K562 (cell line): ENCODE results near the gene GCDH. TPM values are rescaled to one million over a fixed set of nuclear protein-coding genes. Genes with fewer than 3 reads are reported as not detected.

Source experiments
- CREB1 ChIP-seq, 2 experiments: sonication (generic) in 1 of 2; formaldehyde crosslinking in 1 of 2; IDR thresholded peaks; 2 replicates each; pipeline versions ENCODE4 v1.6.1 to v1.8.0; 2012 to 2022; ENCODE audit warnings: inconsistent platforms in 1 of 2, mild to moderate bottlenecking in 1 of 2, missing genetic modification reagents in 1 of 2, moderate library complexity in 1 of 2
- JUN ChIP-seq, 2 experiments: sonication (generic) in 1 of 2; formaldehyde crosslinking in 1 of 2; IDR thresholded peaks; 2 replicates each; pipeline versions ENCODE4 v1.6.1 to v1.8.0; 2012 to 2022; ENCODE audit warnings: borderline replicate concordance in 2 of 2, mild to moderate bottlenecking in 2 of 2, improper control_type of control experiment in 1 of 2, low read depth in 1 of 2, low read length in 1 of 2, missing genetic modification reagents in 1 of 2
- KAT7 ChIP-seq: sonication (generic); formaldehyde crosslinking; IDR thresholded peaks from 2 replicates; pipeline ENCODE4 v1.8.0; 2022; ENCODE audit warnings: missing genetic modification reagents, mild to moderate bottlenecking, borderline replicate concordance
- MEF2A ChIP-seq: IDR thresholded peaks from 2 replicates; pipeline ENCODE4 v1.6.1; 2011; ENCODE audit warnings: low read depth, mild to moderate bottlenecking, low read length, moderate library complexity; ENCODE audit not compliant: control insufficient read depth
- NFE2 ChIP-seq: IDR thresholded peaks from 2 replicates; pipeline ENCODE4 v1.6.1; 2014; ENCODE audit warnings: antibody characterized with exemption, low read depth
- TRIM28 ChIP-seq: fragments of 450-650 bp; IDR thresholded peaks from 2 replicates; pipeline ENCODE4 v1.6.1; 2017
- ZNF316 ChIP-seq: fragments of 450-650 bp; IDR thresholded peaks from 2 replicates; pipeline ENCODE4 v1.6.1; 2016
- polyA plus RNA-seq, 8 experiments: library from polyadenylated mRNA; depleted of rRNA in 4 of 8; stranded (reverse) in 5 of 8; unstranded in 3 of 8; fragments of >200 nt; fragmentation: Nextera tagmentation in 2 of 8; fragmentation: Illumina TruSeq in 1 of 8; extraction: Ambion mirVana in 2 of 8; extraction: Trizol in 1 of 8; gene quantifications; 2 replicates each; pipeline versions ENCODE4 v1.2.1 to v1.2.3, GENCODE V29; 2011 to 2014; ENCODE audit warnings: inconsistent platforms in 1 of 8, missing spikeins in 1 of 8
- total RNA-seq, 7 experiments: library from RNA; depleted of rRNA in 6 of 7; stranded (reverse); fragments of >200 nt in 6 of 7; fragmentation: Illumina TruSeq in 2 of 7; extraction: Trizol in 2 of 7; gene quantifications; 2 replicates each; pipeline versions ENCODE4 v1.2.1 to v1.2.3, GENCODE V29; 2011 to 2021; ENCODE audit warnings: low replicate concordance in 1 of 7
- TF ChIP-seq, protein P1 (sequence below): fragments of 450-650 bp; IDR thresholded peaks from 2 replicates; pipeline ENCODE4 v1.6.1; 2017; ENCODE audit warnings: antibody characterized with exemption
- TF ChIP-seq, protein P2 (sequence below): fragments of 450-650 bp; IDR thresholded peaks from 2 replicates; pipeline ENCODE4 v1.6.1; 2014; ENCODE audit warnings: low read depth, mild to moderate bottlenecking, moderate library complexity, borderline replicate concordance

Gene GCDH
- total and polyA plus RNA-seq, 9 of the 15 experiments (the other 6 are each of a cell fraction or from before 2014, with no cell fraction given) = 2.9 to 50.8 (median 19.1) TPM

DNA sequence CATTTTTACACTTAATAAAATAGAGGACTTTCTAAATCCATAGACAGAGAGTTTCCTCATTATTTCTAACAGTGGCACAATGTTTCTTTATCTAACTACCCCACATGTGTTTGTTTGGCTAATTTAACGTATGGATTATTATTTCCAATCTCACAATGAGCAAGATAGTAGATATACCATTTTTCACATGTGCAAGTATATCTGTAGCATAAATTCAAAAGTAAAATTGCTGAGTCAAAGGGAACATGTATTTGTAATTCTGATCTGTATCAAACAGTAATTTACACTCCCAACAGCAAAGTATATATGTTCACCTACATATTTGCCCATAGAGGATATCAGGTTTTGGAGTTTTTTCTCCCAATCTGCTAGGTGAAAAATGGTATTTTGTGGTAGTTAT lies 34.3 kb upstream of the GCDH start (continued):
- TF ChIP-seq CREB1 (IDR thresholded peaks at IDR 0.05) (no peak), CREB1 (CRISPR knock-in tag; IDR thresholded peaks at IDR 0.05) (no peak), KAT7 (CRISPR knock-in tag) (no peak), JUN (IDR thresholded peaks at IDR 0.05; ENCODE audit: borderline replicate concordance, low read depth, low read length) (no peak), JUN (CRISPR knock-in tag; IDR thresholded peaks at IDR 0.05; ENCODE audit: borderline replicate concordance) (no peak), NFE2 (peak; percentile 36; the same call in 1 of the 2 replicates), MEF2A (no peak), TRIM28 (no peak), ZNF316 (peak; percentile 84)
- TF ChIP-seq, protein P1, sequence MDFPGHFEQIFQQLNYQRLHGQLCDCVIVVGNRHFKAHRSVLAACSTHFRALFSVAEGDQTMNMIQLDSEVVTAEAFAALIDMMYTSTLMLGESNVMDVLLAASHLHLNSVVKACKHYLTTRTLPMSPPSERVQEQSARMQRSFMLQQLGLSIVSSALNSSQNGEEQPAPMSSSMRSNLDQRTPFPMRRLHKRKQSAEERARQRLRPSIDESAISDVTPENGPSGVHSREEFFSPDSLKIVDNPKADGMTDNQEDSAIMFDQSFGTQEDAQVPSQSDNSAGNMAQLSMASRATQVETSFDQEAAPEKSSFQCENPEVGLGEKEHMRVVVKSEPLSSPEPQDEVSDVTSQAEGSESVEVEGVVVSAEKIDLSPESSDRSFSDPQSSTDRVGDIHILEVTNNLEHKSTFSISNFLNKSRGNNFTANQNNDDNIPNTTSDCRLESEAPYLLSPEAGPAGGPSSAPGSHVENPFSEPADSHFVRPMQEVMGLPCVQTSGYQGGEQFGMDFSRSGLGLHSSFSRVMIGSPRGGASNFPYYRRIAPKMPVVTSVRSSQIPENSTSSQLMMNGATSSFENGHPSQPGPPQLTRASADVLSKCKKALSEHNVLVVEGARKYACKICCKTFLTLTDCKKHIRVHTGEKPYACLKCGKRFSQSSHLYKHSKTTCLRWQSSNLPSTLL = no peak
- TF ChIP-seq, protein P2, sequence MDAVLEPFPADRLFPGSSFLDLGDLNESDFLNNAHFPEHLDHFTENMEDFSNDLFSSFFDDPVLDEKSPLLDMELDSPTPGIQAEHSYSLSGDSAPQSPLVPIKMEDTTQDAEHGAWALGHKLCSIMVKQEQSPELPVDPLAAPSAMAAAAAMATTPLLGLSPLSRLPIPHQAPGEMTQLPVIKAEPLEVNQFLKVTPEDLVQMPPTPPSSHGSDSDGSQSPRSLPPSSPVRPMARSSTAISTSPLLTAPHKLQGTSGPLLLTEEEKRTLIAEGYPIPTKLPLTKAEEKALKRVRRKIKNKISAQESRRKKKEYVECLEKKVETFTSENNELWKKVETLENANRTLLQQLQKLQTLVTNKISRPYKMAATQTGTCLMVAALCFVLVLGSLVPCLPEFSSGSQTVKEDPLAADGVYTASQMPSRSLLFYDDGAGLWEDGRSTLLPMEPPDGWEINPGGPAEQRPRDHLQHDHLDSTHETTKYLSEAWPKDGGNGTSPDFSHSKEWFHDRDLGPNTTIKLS = no peak
